KOPT-K1 (cell line): ENCODE results near the gene ANKRD6.

Experiments
- H3K27ac ChIP-seq: fragments of 200-600 bp; sonication (generic); 2 replicates; pipeline ENCODE4 v1.5.1; 2016; ENCODE audit warnings: antibody characterized with exemption, mild to moderate bottlenecking, low read depth, low read length; ENCODE audit not compliant: poor library complexity, severe bottlenecking
- H3K36me3 ChIP-seq: fragments of 200-600 bp; sonication (generic); 2 replicates; pipeline ENCODE4 v1.5.1; 2017; ENCODE audit warnings: antibody characterized with exemption, mild to moderate bottlenecking, low read length, moderate library complexity; ENCODE audit not compliant: insufficient read depth
- H3K9me3 ChIP-seq: fragments of 200-600 bp; sonication (generic); 2 replicates; pipeline ENCODE4 v1.5.1; 2017; ENCODE audit warnings: antibody characterized with exemption, low read length, mild to moderate bottlenecking; ENCODE audit not compliant: insufficient read depth, poor library complexity, severe bottlenecking

Gene ANKRD6

GRCh38 chr6:89503641-89504040 lies 70.7 kb downstream of the ANKRD6 start:
- H3K36me3 ChIP-seq = no peaks in the 10 kb centered on the region
- H3K9me3 ChIP-seq = no peaks in the 10 kb centered on the region
- no peak overlapping the region for H3K27ac ChIP-seq

- Histone ChIP-seq H3K27ac (no peak overlapping the region), H3K9me3 (no peaks in the 10 kb centered on the region), H3K36me3 (no peaks in the 10 kb centered on the region)
These were observed 72.9 kb downstream of the ANKRD6 start for GRCh38 chr6:89505847-89506246.

GRCh38 chr6:89506716-89507617 lies 74.0 kb downstream of the ANKRD6 start:
- H3K27ac ChIP-seq = no peak overlapping the region
- no peaks in the 10 kb centered on the region for H3K9me3 ChIP-seq
- H3K36me3 ChIP-seq = no peaks in the 10 kb centered on the region

- Histone ChIP-seq H3K36me3 (no peaks in the 10 kb centered on the region), H3K9me3 (no peaks in the 10 kb centered on the region), H3K27ac (no peak overlapping the region)
These were observed 76.0 kb downstream of the ANKRD6 start for GRCh38 chr6:89508755-89509563.

GRCh38 chr6:89509777-89510281 lies 76.9 kb downstream of the ANKRD6 start:
- Histone ChIP-seq H3K36me3 (no peaks in the 10 kb centered on the region), H3K27ac (no peak overlapping the region), H3K9me3 (no peaks in the 10 kb centered on the region)

GRCh38 chr6:89510393-89510792 lies 77.4 kb downstream of the ANKRD6 start:
- no peak overlapping the region for H3K27ac ChIP-seq
- H3K36me3 ChIP-seq = no peaks in the 10 kb centered on the region
- H3K9me3 ChIP-seq = no peaks in the 10 kb centered on the region

- no peak overlapping the region for H3K27ac ChIP-seq
- H3K9me3 ChIP-seq = no peaks in the 10 kb centered on the region
- no peaks in the 10 kb centered on the region for H3K36me3 ChIP-seq
These were observed 85.6 kb downstream of the ANKRD6 start for GRCh38 chr6:89518352-89519055.

- no peaks in the 10 kb centered on the region for H3K36me3 ChIP-seq
- no peak overlapping the region for H3K27ac ChIP-seq
- H3K9me3 ChIP-seq = no peaks in the 10 kb centered on the region
These were observed 87.8 kb downstream of the ANKRD6 start for GRCh38 chr6:89520736-89521135.

- H3K9me3 ChIP-seq = no peaks in the 10 kb centered on the region
- H3K27ac ChIP-seq = no peak overlapping the region
- H3K36me3 ChIP-seq = no peaks in the 10 kb centered on the region
These were observed 89.8 kb downstream of the ANKRD6 start for GRCh38 chr6:89522778-89523177.

GRCh38 chr6:89525786-89526562 lies 93.0 kb downstream of the ANKRD6 start:
- H3K27ac ChIP-seq = no peak overlapping the region
- H3K9me3 ChIP-seq = no peaks in the 10 kb centered on the region
- no peaks in the 10 kb centered on the region for H3K36me3 ChIP-seq

- Histone ChIP-seq H3K9me3 (no peaks in the 10 kb centered on the region), H3K27ac (no peak overlapping the region)
These were observed 93.6 kb downstream of the ANKRD6 start for GRCh38 chr6:89526563-89526869.

GRCh38 chr6:89527634-89528033 lies 94.7 kb downstream of the ANKRD6 start:
- H3K9me3 ChIP-seq = no peaks in the 10 kb centered on the region
- H3K27ac ChIP-seq = no peak overlapping the region

More at GRCh38 chr6:89526563-89526869, 93.6 kb downstream of the ANKRD6 start:
- no peaks in the 10 kb centered on the region for H3K36me3 ChIP-seq

GRCh38 chr6:89528866-89529265 lies 95.9 kb downstream of the ANKRD6 start:
- Histone ChIP-seq H3K27ac (no peak overlapping the region), H3K9me3 (no peaks in the 10 kb centered on the region), H3K36me3 (no peaks in the 10 kb centered on the region)

More at GRCh38 chr6:89527634-89528033, 94.7 kb downstream of the ANKRD6 start:
- no peaks in the 10 kb centered on the region for H3K36me3 ChIP-seq

- H3K36me3 ChIP-seq = no peaks in the 10 kb centered on the region
- no peak overlapping the region for H3K27ac ChIP-seq
- H3K9me3 ChIP-seq = no peaks in the 10 kb centered on the region
These were observed 98.0 kb downstream of the ANKRD6 start for GRCh38 chr6:89530982-89531381.
